Middle frontal gyrus (tissue), 1 donor: Measurements from ENCODE around the gene MAMDC2.

Experiments used
- DNase-seq: peaks from one replicate; pipeline ENCODE4 v3.0.0-alpha.2; 2015; ENCODE audit warnings: low spot score; ENCODE audit errors: extremely low spot score

Gene MAMDC2

GRCh38 chr9:70064496-70064895 lies 20.8 kb downstream of the MAMDC2 start:
- DNase-seq, result no peak

GRCh38 chr9:70065572-70065971 lies 21.9 kb downstream of the MAMDC2 start:
- no peak for DNase-seq

GRCh38 chr9:70066418-70066817 lies 22.8 kb downstream of the MAMDC2 start:
- no peak for DNase-seq

GRCh38 chr9:70066874-70067273 lies 23.2 kb downstream of the MAMDC2 start:
- no peak for DNase-seq

GRCh38 chr9:70069704-70070103 lies 26.1 kb downstream of the MAMDC2 start:
- DNase-seq, result peak; percentile 3

- DNase-seq, result no peak
Measured at GRCh38 chr9:70073193-70073592, 29.5 kb downstream of the MAMDC2 start.

- no peak for DNase-seq
Measured at GRCh38 chr9:70073756-70074155, 30.1 kb downstream of the MAMDC2 start.

GRCh38 chr9:70076678-70077077 lies 33.0 kb downstream of the MAMDC2 start:
- DNase-seq, result no peak

- DNase-seq, result no peak
Measured at GRCh38 chr9:70079417-70080037, 35.9 kb downstream of the MAMDC2 start.

- DNase-seq, result no peak
Measured at GRCh38 chr9:70080481-70081119, 37.0 kb downstream of the MAMDC2 start.

GRCh38 chr9:70081120-70081495 lies 37.5 kb downstream of the MAMDC2 start:
- no peak for DNase-seq

- no peak for DNase-seq
Measured at GRCh38 chr9:70083429-70083828, 39.8 kb downstream of the MAMDC2 start.

- no peak for DNase-seq
Measured at GRCh38 chr9:70085241-70085640, 41.6 kb downstream of the MAMDC2 start.

- no peak for DNase-seq
Measured at GRCh38 chr9:70091103-70091502, 47.5 kb downstream of the MAMDC2 start.

GRCh38 chr9:70091572-70091971 lies 47.9 kb downstream of the MAMDC2 start:
- DNase-seq, result no peak

GRCh38 chr9:70092190-70092589 lies 48.5 kb downstream of the MAMDC2 start:
- no peak for DNase-seq

GRCh38 chr9:70093095-70093494 lies 49.4 kb downstream of the MAMDC2 start:
- DNase-seq, result no peak

GRCh38 chr9:70093944-70094343 lies 50.3 kb downstream of the MAMDC2 start:
- DNase-seq, result no peak

GRCh38 chr9:70094747-70095146 lies 51.1 kb downstream of the MAMDC2 start:
- DNase-seq, result no peak

- no peak for DNase-seq
Measured at GRCh38 chr9:70097187-70097586, 53.5 kb downstream of the MAMDC2 start.

- no peak for DNase-seq
Measured at GRCh38 chr9:70100362-70100761, 56.7 kb downstream of the MAMDC2 start.

GRCh38 chr9:70101265-70101664 lies 57.6 kb downstream of the MAMDC2 start:
- no peak for DNase-seq

- no peak for DNase-seq
Measured at GRCh38 chr9:70105147-70105546, 61.5 kb downstream of the MAMDC2 start.
